ENCODE data around the gene ALKBH5. TPM values are rescaled to one million over a fixed set of nuclear protein-coding genes. Genes with fewer than 3 reads are reported as not detected.

ALKBH5 gene
- total and polyA plus RNA-seq, 2 of the 8 experiments (the other 6 are each of a cell fraction or from before 2014, with no cell fraction given): 63.7 to 86.4 TPM

- DNase-seq (ENCODE audit: low read depth in 1 of 2, low spot score in 2 of 2) (no peak), FAIRE-seq (no peak)
- no peak overlapping the region for H3K56ac ChIP-seq (replicated peaks; ENCODE audit: insufficient read length, low read depth, low read length)
- H3K36me3 ChIP-seq (ENCODE audit: control insufficient read depth in 2 of 4, insufficient read depth in 4 of 4, low read length in 3 of 4): no peaks in the 10 kb centered on the region
- no peak overlapping the region for H3K27ac ChIP-seq (ENCODE audit: low read depth, low read length)
- H2AFZ ChIP-seq (ENCODE audit: low read length): no peak overlapping the region
- H3K23me2 ChIP-seq (ENCODE audit: low read depth, low read length): peaks cover 4% of the 10 kb centered on the region
- H4K20me1 ChIP-seq (replicated peaks in 1 of 2; ENCODE audit: control insufficient read depth in 1 of 2, insufficient read depth in 2 of 2, low read length in 2 of 2): no peaks in the 10 kb centered on the region
- no peak overlapping the region for H4K91ac ChIP-seq (replicated peaks; ENCODE audit: insufficient read length, low read length)
- no peak overlapping the region for H3K23ac ChIP-seq (ENCODE audit: insufficient read length)
- H3K9ac ChIP-seq (replicated peaks in 1 of 4; ENCODE audit: extremely low read depth in 1 of 4, low read depth in 3 of 4, low read length in 3 of 4): peak overlapping the region in 1 of 4 experiments; percentile 21; a peak in 1 of 7 replicates
- H3K79me1 ChIP-seq (ENCODE audit: low read depth, low read length): no peaks in the 10 kb centered on the region
- H3K9me3 ChIP-seq (ENCODE audit: insufficient read depth in 2 of 2, low read depth in 1 of 2, low read length in 1 of 2): no peaks in the 10 kb centered on the region
- TF ChIP-seq CHD1 (IDR thresholded peaks at IDR 0.05; ENCODE audit: low read depth, low read length): no peak
- WGBS, 2 experiments (ENCODE audit: extremely low coverage in 1 of 2, insufficient coverage in 1 of 2, insufficient read length in 1 of 2, insufficient replicate concordance in 2 of 2, low coverage in 1 of 2, low lambda C conversion rate in 2 of 2, missing lambda C conversion rate in 1 of 2): 93% methylated on average over 8 of the region's 8 CpGs; no CpG with 5 or more reads in 1 of the 2 experiments
- no peak overlapping the region for H2BK20ac ChIP-seq (ENCODE audit: low read length)
- POLR2A ChIA-PET (ENCODE audit: partially characterized antibody): interaction anchor here (1.1 kb wide), 1 partner anchor 89 kb away, joined by 3 read pairs; no protein-coding TSS in a partner anchor
- H3K4me1 ChIP-seq (replicated peaks in 1 of 4; ENCODE audit: control insufficient read depth in 3 of 4, insufficient read depth in 4 of 4, low read length in 3 of 4): peaks cover 0 to 4% (median 3%) of the 10 kb centered on the region in 4 experiments; a peak in 3 of 7 replicates
- H3K18ac ChIP-seq (ENCODE audit: extremely low read depth, low read length): no peak overlapping the region
- no peaks in the 10 kb centered on the region; a peak in 1 of 7 replicates for H3K27me3 ChIP-seq (replicated peaks in 1 of 4; ENCODE audit: control insufficient read depth in 3 of 4, extremely low read depth in 1 of 4, insufficient read depth in 3 of 4, low read length in 3 of 4)
- H2BK15ac ChIP-seq (ENCODE audit: low read length): no peak overlapping the region
- no peak overlapping the region for H2BK12ac ChIP-seq (ENCODE audit: low read depth, low read length)
- H4K8ac ChIP-seq (ENCODE audit: extremely low read depth, insufficient read depth, low read length): no peak overlapping the region; the same call in 1 of the 2 replicates
- H3K4me2 ChIP-seq (ENCODE audit: insufficient read depth in 1 of 2, low read depth in 2 of 2, low read length in 2 of 2): no peak overlapping the region
- no peaks in the 10 kb centered on the region for H3K79me2 ChIP-seq (ENCODE audit: control insufficient read depth in 1 of 2, insufficient read depth in 2 of 2, low read length in 2 of 2)
- no peak overlapping the region for H3K14ac ChIP-seq (ENCODE audit: insufficient read length)
- H2BK5ac ChIP-seq (ENCODE audit: low read depth, low read length): no peak overlapping the region
- H2BK120ac ChIP-seq (replicated peaks; ENCODE audit: low read depth, low read length): no peak overlapping the region
- CTCF ChIA-PET (ENCODE audit: partially characterized antibody): interaction anchor here (1.0 to 4.4 kb wide), 6 partner anchors 10 to 37 kb away, joined by 3 to 17 read pairs (median 4); no protein-coding TSS in a partner anchor
- H2AK5ac ChIP-seq (ENCODE audit: low read depth, low read length): no peak overlapping the region
- H3K4ac ChIP-seq (replicated peaks; ENCODE audit: insufficient read length, low read depth, low read length): no peak overlapping the region
- no peak overlapping the region for H4K5ac ChIP-seq (ENCODE audit: insufficient read length, low read depth, low read length)
- H3K4me3 ChIP-seq (ENCODE audit: extremely low read depth in 1 of 4, insufficient read depth in 2 of 4, low read depth in 3 of 4, low read length in 4 of 4): no peak overlapping the region
These were observed 5.9 kb upstream of the ALKBH5 start for GRCh38 chr17:18177722-18178121.
